HCT116 (cell line): ENCODE results near the gene NUP133. TPM values are rescaled to one million over a fixed set of nuclear protein-coding genes. Genes with fewer than 3 reads are reported as not detected.

Source experiments
- ATAC-seq: fragments of 200-7000 bp; cut with Tn5 transposase; 2 replicates; pipeline ENCODE4 v1.9.1; 2020; ENCODE audit warnings: mild to moderate bottlenecking, moderate library complexity
- BruUV-seq: library from RNA; stranded (reverse); fragments of 400-500 nt; replicated peaks from 2 replicates; lab custom pipeline; 2021; lab: Mats Ljungman, UMichigan
- CTCF ChIA-PET: fragments of 300-600 bp; sonication (Branson Sonifier 250); formaldehyde crosslinking; loops from one replicate; lab custom pipeline; 2021; ENCODE audit warnings: antibody characterized with exemption; lab: Charles Lee
- POLR2A ChIA-PET: fragments of 300-600, 350-600 bp; sonication (Branson Sonifier 250); formaldehyde crosslinking; loops from one replicate; lab custom pipeline; 2021; ENCODE audit warnings: antibody characterized with exemption; lab: Charles Lee
- RAD21 ChIA-PET, 2 experiments: fragments of 300-600 bp; sonication (Branson Sonifier 250); formaldehyde crosslinking; loops; one replicate each; lab custom pipeline; 2023; ENCODE audit warnings: low total read pairs in 2 of 2; ENCODE audit not compliant: uncharacterized antibody in 2 of 2, unreplicated experiment in 2 of 2, low non-redundant PET in 1 of 2; lab: Charles Lee
- DNase-seq: peaks from one replicate; pipeline ENCODE4 v3.0.0-alpha.2; 2010; ENCODE audit warnings: low read depth, low spot score
- H2AFZ ChIP-seq: fragments of 200-600 bp; shearing (Covaris generic), sonication (generic); 2 replicates; pipeline ENCODE4 v1.6.1; 2017; ENCODE audit warnings: low read depth, mixed run types, mixed read lengths, antibody characterized with exemption, low read length; ENCODE audit not compliant: poor library complexity, severe bottlenecking
- H3K27ac ChIP-seq: 2 replicates; pipeline ENCODE4 v1.5.1; 2012; ENCODE audit warnings: low read depth, low read length
- H3K27me3 ChIP-seq: fragments of 200-600 bp; sonication (generic); 2 replicates; pipeline ENCODE4 v1.6.1; 2016; ENCODE audit warnings: mixed run types, low read length, mixed read lengths; ENCODE audit not compliant: insufficient read depth
- H3K36me3 ChIP-seq, 2 experiments: fragments of 200-500 bp in 1 of 2; fragments of 200-600 bp in 1 of 2; sonication (Bioruptor generic) in 1 of 2; sonication (generic) in 1 of 2; 2 replicates each; pipeline versions ENCODE4 v1.5.1 to v1.6.1; 2014 to 2016; ENCODE audit warnings: low read length in 2 of 2, inconsistent platforms in 1 of 2, mixed read lengths in 1 of 2, mixed run types in 1 of 2; ENCODE audit not compliant: insufficient read depth in 2 of 2, control insufficient read depth in 1 of 2
- H3K4me1 ChIP-seq, 2 experiments: fragments of 200-600 bp in 1 of 2; sonication (generic) in 1 of 2; 2 replicates each; pipeline versions ENCODE4 v1.5.1 to v1.6.1; 2012 to 2017; ENCODE audit warnings: low read length in 2 of 2, inconsistent platforms in 1 of 2, mild to moderate bottlenecking in 1 of 2, mixed read lengths in 1 of 2, mixed run types in 1 of 2, moderate library complexity in 1 of 2; ENCODE audit not compliant: insufficient read depth in 2 of 2, control insufficient read depth in 1 of 2
- H3K4me2 ChIP-seq: fragments of 200-600 bp; sonication (generic); 2 replicates; pipeline ENCODE4 v1.6.1; 2017; ENCODE audit warnings: mixed run types, low read length, mixed read lengths
- H3K4me3 ChIP-seq, 2 experiments: fragments of 200-600 bp in 1 of 2; sonication (generic) in 1 of 2; replicated peaks in 1 of 2; 2 replicates each; pipeline ENCODE4 v1.5.1; 2011 to 2016; ENCODE audit warnings: low read length in 2 of 2, control low read depth in 1 of 2, low read depth in 1 of 2, mild to moderate bottlenecking in 1 of 2, mixed read lengths in 1 of 2, mixed run types in 1 of 2
- H3K79me2 ChIP-seq: fragments of 200-600 bp; sonication (generic); 2 replicates; pipeline ENCODE4 v1.6.1; 2017; ENCODE audit warnings: mild to moderate bottlenecking, mixed run types, low read length, moderate library complexity, mixed read lengths; ENCODE audit not compliant: insufficient read depth
- H3K9ac ChIP-seq: fragments of 200-600 bp; sonication (generic); 2 replicates; pipeline ENCODE4 v1.6.1; 2016; ENCODE audit warnings: low read length, mixed read lengths
- H3K9me2 ChIP-seq: fragments of 200-600 bp; sonication (generic), shearing (Covaris generic); 2 replicates; pipeline ENCODE4 v1.6.1; 2017; ENCODE audit warnings: mixed run types, mild to moderate bottlenecking, moderate library complexity; ENCODE audit not compliant: insufficient read depth
- H3K9me3 ChIP-seq, 2 experiments: fragments of 200-500 bp in 1 of 2; fragments of 200-600 bp in 1 of 2; sonication (Bioruptor generic) in 1 of 2; sonication (generic) in 1 of 2; 2 replicates each; pipeline ENCODE4 v1.6.1; 2014 to 2017; ENCODE audit warnings: low read length in 2 of 2, mixed read lengths in 2 of 2, inconsistent platforms in 1 of 2, low read depth in 1 of 2, mild to moderate bottlenecking in 1 of 2, mixed run types in 1 of 2, moderate library complexity in 1 of 2; ENCODE audit not compliant: control insufficient read depth in 1 of 2, insufficient read depth in 1 of 2
- H4K20me1 ChIP-seq: fragments of 200-600 bp; sonication (generic), shearing (Covaris generic); 2 replicates; pipeline ENCODE4 v1.6.1; 2017; ENCODE audit warnings: mixed run types, mild to moderate bottlenecking, moderate library complexity; ENCODE audit not compliant: insufficient read depth
- CEBPB ChIP-seq: IDR thresholded peaks from 2 replicates; pipeline ENCODE4 v1.6.1; 2012; ENCODE audit warnings: low read depth
- EGR1 ChIP-seq: IDR thresholded peaks from 2 replicates; pipeline ENCODE4 v1.6.1; 2012; ENCODE audit warnings: low read depth
- ELF1 ChIP-seq: IDR thresholded peaks from 2 replicates; pipeline ENCODE4 v1.6.1; 2012; ENCODE audit warnings: low read depth, borderline replicate concordance
- EZH2phosphoT487 ChIP-seq: fragments of 200-600 bp; IDR thresholded peaks from 2 replicates; pipeline ENCODE4 v1.6.1; 2018; ENCODE audit warnings: antibody characterized with exemption, borderline replicate concordance
- POLR2A ChIP-seq: IDR thresholded peaks from 2 replicates; pipeline ENCODE4 v1.7.0; 2011; ENCODE audit warnings: borderline replicate concordance; ENCODE audit not compliant: insufficient read depth, insufficient read length; ENCODE audit errors: extremely low read depth
- POLR2AphosphoS5 ChIP-seq: IDR thresholded peaks from 2 replicates; pipeline ENCODE4 v1.6.1; 2011; ENCODE audit warnings: mild to moderate bottlenecking, low read depth, low read length, moderate library complexity
- RAD21 ChIP-seq: IDR thresholded peaks from 2 replicates; pipeline ENCODE4 v1.6.1; 2012; ENCODE audit warnings: low read depth, mild to moderate bottlenecking
- SIN3A ChIP-seq: IDR thresholded peaks from 2 replicates; pipeline ENCODE4 v1.6.1; 2012; ENCODE audit warnings: low read depth
- SRF ChIP-seq: IDR thresholded peaks from 2 replicates; pipeline ENCODE4 v1.6.1; 2012; ENCODE audit warnings: low read depth
- TCF7L2 ChIP-seq: IDR thresholded peaks from 2 replicates; pipeline ENCODE4 v1.7.0; 2011; ENCODE audit warnings: borderline replicate concordance, inconsistent platforms; ENCODE audit not compliant: insufficient read depth, insufficient read length; ENCODE audit errors: extremely low read depth
- YY1 ChIP-seq: IDR thresholded peaks from 2 replicates; pipeline ENCODE4 v1.6.1; 2011; ENCODE audit warnings: low read length, low read depth, moderate library complexity, mild to moderate bottlenecking; ENCODE audit not compliant: insufficient replicate concordance; ENCODE audit errors: extremely low read depth
- ZNF274 ChIP-seq: fragments of 200-500 bp; sonication (Bioruptor generic); IDR thresholded peaks from 2 replicates; pipeline ENCODE4 v1.6.1; 2014; ENCODE audit warnings: mild to moderate bottlenecking, low read depth, low read length, inconsistent platforms
- intact Hi-C: fragments of 100-400 bp; cut with micrococcal nuclease; formaldehyde crosslinking; loops from 2 replicates; pipeline ENCODE4 v1.10.0; 2022
- total RNA-seq: library from RNA; stranded (reverse); gene quantifications from one replicate; pipeline ENCODE4 v1.2.1, GENCODE V29; 2021; ENCODE audit not compliant: unreplicated experiment
- TF ChIP-seq, protein P1 (sequence below), 3 experiments: fragments of 200-600 bp in 1 of 3; sonication (generic) in 1 of 3; IDR thresholded peaks in 2 of 3; conservative IDR thresholded peaks in 1 of 3; 2 replicates each; pipeline ENCODE4 v1.5.1; 2012 to 2017; ENCODE audit warnings: low read depth in 2 of 3, low read length in 2 of 3, antibody characterized with exemption in 1 of 3, borderline replicate concordance in 1 of 3, control low read depth in 1 of 3, mild to moderate bottlenecking in 1 of 3, mixed read lengths in 1 of 3, mixed run types in 1 of 3, moderate library complexity in 1 of 3; ENCODE audit not compliant: insufficient read depth in 1 of 3
- TF ChIP-seq, protein P2 (sequence below): IDR thresholded peaks from 2 replicates; pipeline ENCODE4 v1.6.1; 2012; ENCODE audit warnings: low read depth

The NUP133 gene
- total RNA-seq, 1 experiment from 2014 or later: 52.5 TPM

DNA sequence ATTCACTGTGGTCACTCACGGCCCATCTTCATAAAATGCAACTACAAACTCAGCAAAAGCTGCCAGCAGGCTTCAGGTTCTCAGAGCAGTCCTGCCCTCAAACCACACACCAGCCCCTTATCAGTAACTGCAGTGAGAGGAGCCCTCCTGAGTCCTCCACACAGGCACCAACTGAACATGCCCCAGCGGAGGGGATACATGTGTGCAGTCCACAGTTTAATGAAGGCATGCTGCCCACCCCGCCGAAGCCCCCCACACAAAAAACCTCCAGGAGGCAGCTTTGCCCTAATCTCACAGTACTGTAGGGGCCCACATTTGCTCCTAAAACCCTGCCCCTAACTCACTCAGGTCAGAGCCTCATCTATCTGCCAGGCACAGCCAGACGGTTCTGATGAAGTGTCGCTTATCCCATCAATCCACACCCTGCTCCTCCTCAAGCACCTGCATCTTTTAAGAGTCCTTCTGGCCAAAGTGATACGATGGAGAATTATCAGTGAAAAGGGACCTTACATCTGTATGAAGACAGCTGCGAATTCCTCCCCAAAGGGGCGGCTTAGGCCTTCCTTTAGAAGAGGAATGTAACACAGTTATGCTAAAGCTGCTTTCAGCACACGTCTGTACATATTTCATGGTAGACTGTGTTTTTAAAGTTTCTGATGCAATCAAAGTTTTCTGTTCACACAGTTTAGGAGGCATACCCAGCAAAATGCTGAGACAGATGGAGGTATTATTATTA, 46.9 kb upstream of the NUP133 start:
- CTCF ChIA-PET: no interaction called here
- Histone ChIP-seq H3K9ac (no peak overlapping the region), H3K27ac (no peak overlapping the region), H3K27me3 (no peaks in the 10 kb centered on the region), H3K79me2 (peaks cover 42% of the 10 kb centered on the region), H3K9me3 (no peaks in the 10 kb centered on the region), H3K4me3 (no peak overlapping the region)
- POLR2A ChIA-PET: no interaction called here
- intact Hi-C loops: loop anchor here (5.0 kb wide), 1 partner anchor 757 kb away; no protein-coding TSS in a partner anchor
- RAD21 ChIA-PET: no interaction called here
- ATAC-seq: no peak
- TF ChIP-seq POLR2AphosphoS5: no peak
- no peak for TF ChIP-seq YY1
- TF ChIP-seq ELF1: no peak
- TF ChIP-seq ZNF274: no peak
- TF ChIP-seq CEBPB: no peak
- TF ChIP-seq, all 23 proteins: peak for 0
- Histone ChIP-seq H2AFZ (no peak overlapping the region), H4K20me1 (no peaks in the 10 kb centered on the region), H3K9me2 (no peaks in the 10 kb centered on the region), H3K36me3 (no peaks in the 10 kb centered on the region), H3K4me2 (no peak overlapping the region), H3K4me1 (peaks cover 9 to 22% of the 10 kb centered on the region in 2 experiments)
- no peak for DNase-seq
- BruUV-seq: no TSS peak

- POLR2A ChIA-PET: no interaction called here
- H3K9me2 ChIP-seq: no peaks in the 10 kb centered on the region
- H3K4me1 ChIP-seq: peaks cover 4 to 15% of the 10 kb centered on the region in 2 experiments; a peak in 3 of 4 replicates
- no peaks in the 10 kb centered on the region for H3K36me3 ChIP-seq
- RAD21 ChIA-PET: no interaction called here
- H3K27ac ChIP-seq: no peak overlapping the region
- no peaks in the 10 kb centered on the region for H3K27me3 ChIP-seq
- DNase-seq (no peak), ATAC-seq (no peak)
- H2AFZ ChIP-seq: no peak overlapping the region
- peaks cover 45% of the 10 kb centered on the region for H3K79me2 ChIP-seq
- BruUV-seq: no TSS peak
- no peaks in the 10 kb centered on the region for H4K20me1 ChIP-seq
- no peaks in the 10 kb centered on the region for H3K9me3 ChIP-seq
- H3K4me2 ChIP-seq: no peak overlapping the region
- CTCF ChIA-PET: no interaction called here
- no peak overlapping the region for H3K4me3 ChIP-seq
- H3K9ac ChIP-seq: no peak overlapping the region
- intact Hi-C loops: no loop called here
- TF ChIP-seq SIN3A (no peak), POLR2A (no peak), EGR1 (no peak), TCF7L2 (no peak), EZH2phosphoT487 (no peak), POLR2AphosphoS5 (no peak), SRF (no peak), RAD21 (no peak)
- TF ChIP-seq, protein P1, sequence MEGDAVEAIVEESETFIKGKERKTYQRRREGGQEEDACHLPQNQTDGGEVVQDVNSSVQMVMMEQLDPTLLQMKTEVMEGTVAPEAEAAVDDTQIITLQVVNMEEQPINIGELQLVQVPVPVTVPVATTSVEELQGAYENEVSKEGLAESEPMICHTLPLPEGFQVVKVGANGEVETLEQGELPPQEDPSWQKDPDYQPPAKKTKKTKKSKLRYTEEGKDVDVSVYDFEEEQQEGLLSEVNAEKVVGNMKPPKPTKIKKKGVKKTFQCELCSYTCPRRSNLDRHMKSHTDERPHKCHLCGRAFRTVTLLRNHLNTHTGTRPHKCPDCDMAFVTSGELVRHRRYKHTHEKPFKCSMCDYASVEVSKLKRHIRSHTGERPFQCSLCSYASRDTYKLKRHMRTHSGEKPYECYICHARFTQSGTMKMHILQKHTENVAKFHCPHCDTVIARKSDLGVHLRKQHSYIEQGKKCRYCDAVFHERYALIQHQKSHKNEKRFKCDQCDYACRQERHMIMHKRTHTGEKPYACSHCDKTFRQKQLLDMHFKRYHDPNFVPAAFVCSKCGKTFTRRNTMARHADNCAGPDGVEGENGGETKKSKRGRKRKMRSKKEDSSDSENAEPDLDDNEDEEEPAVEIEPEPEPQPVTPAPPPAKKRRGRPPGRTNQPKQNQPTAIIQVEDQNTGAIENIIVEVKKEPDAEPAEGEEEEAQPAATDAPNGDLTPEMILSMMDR (IDR thresholded peaks at IDR 0.05 in 2 of 3, conservative IDR thresholded peaks at IDR 0.05 in 1 of 3; ENCODE audit: borderline replicate concordance in 1 of 3, insufficient read depth in 1 of 3, low read depth in 2 of 3, low read length in 2 of 3): no peak
- TF ChIP-seq, protein P2, sequence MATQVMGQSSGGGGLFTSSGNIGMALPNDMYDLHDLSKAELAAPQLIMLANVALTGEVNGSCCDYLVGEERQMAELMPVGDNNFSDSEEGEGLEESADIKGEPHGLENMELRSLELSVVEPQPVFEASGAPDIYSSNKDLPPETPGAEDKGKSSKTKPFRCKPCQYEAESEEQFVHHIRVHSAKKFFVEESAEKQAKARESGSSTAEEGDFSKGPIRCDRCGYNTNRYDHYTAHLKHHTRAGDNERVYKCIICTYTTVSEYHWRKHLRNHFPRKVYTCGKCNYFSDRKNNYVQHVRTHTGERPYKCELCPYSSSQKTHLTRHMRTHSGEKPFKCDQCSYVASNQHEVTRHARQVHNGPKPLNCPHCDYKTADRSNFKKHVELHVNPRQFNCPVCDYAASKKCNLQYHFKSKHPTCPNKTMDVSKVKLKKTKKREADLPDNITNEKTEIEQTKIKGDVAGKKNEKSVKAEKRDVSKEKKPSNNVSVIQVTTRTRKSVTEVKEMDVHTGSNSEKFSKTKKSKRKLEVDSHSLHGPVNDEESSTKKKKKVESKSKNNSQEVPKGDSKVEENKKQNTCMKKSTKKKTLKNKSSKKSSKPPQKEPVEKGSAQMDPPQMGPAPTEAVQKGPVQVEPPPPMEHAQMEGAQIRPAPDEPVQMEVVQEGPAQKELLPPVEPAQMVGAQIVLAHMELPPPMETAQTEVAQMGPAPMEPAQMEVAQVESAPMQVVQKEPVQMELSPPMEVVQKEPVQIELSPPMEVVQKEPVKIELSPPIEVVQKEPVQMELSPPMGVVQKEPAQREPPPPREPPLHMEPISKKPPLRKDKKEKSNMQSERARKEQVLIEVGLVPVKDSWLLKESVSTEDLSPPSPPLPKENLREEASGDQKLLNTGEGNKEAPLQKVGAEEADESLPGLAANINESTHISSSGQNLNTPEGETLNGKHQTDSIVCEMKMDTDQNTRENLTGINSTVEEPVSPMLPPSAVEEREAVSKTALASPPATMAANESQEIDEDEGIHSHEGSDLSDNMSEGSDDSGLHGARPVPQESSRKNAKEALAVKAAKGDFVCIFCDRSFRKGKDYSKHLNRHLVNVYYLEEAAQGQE: no peak
Observed at GRCh38 chr1:229553621-229554130, 45.5 kb upstream of the NUP133 start.
